Measurements from ENCODE around the gene STARD10. TPM values are rescaled to one million over a fixed set of nuclear protein-coding genes. Genes with fewer than 3 reads are reported as not detected.

Gene STARD10
- total RNA-seq, 2 experiments from 2014 or later = 8.1 to 8.6 TPM

DNA sequence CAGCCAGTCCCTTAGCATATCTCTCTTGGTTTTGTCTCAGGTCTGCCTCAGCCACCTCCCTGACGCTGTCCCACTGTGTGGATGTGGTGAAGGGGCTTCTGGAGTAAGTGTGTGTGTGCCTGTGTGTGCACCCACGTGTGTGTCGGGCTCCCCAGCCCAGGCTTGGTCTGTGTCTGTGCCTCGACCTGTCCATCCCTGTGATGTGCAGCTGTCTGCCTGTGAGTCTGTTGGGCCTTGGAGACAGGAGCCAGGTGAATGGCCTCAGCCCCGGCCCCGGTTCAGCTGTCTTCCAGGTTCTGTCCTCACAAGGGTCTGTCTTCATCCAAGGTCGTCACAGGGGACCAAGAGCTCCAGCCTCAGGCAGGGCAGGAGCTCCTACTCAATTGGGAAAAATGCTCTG, 30.2 kb upstream of the STARD10 start:
- H3K27me3 Mint-ChIP-seq = no peaks in the 10 kb centered on the region
- DNase-seq (no peak), ATAC-seq (no peak)
- CTCF ChIA-PET = interaction anchor here (1.5 to 2.3 kb wide), 2 partner anchors 99 to 103 kb away, joined by 4 to 9 read pairs; no protein-coding TSS in a partner anchor
- TF ChIP-seq, protein P1, sequence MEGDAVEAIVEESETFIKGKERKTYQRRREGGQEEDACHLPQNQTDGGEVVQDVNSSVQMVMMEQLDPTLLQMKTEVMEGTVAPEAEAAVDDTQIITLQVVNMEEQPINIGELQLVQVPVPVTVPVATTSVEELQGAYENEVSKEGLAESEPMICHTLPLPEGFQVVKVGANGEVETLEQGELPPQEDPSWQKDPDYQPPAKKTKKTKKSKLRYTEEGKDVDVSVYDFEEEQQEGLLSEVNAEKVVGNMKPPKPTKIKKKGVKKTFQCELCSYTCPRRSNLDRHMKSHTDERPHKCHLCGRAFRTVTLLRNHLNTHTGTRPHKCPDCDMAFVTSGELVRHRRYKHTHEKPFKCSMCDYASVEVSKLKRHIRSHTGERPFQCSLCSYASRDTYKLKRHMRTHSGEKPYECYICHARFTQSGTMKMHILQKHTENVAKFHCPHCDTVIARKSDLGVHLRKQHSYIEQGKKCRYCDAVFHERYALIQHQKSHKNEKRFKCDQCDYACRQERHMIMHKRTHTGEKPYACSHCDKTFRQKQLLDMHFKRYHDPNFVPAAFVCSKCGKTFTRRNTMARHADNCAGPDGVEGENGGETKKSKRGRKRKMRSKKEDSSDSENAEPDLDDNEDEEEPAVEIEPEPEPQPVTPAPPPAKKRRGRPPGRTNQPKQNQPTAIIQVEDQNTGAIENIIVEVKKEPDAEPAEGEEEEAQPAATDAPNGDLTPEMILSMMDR (IDR thresholded peaks at IDR 0.05) = no peak
- H3K27ac Mint-ChIP-seq = no peak overlapping the region
- POLR2A ChIA-PET = interaction anchor here (0.8 to 7.3 kb wide), 2 partner anchors 9 to 318 kb away, joined by 4 to 37 read pairs; partner anchors contain the start of genes ATG16L2 and FCHSD2
- H3K9me3 Mint-ChIP-seq = no peaks in the 10 kb centered on the region
- peaks cover 30% of the 10 kb centered on the region for H3K36me3 Mint-ChIP-seq (ENCODE audit: low read depth)
- intact Hi-C loops (cut with micrococcal nuclease) = no loop called here
- no peak overlapping the region for H3K4me3 Mint-ChIP-seq
- peaks cover 19% of the 10 kb centered on the region for H3K4me1 Mint-ChIP-seq (ENCODE audit: low read depth)

DNA sequence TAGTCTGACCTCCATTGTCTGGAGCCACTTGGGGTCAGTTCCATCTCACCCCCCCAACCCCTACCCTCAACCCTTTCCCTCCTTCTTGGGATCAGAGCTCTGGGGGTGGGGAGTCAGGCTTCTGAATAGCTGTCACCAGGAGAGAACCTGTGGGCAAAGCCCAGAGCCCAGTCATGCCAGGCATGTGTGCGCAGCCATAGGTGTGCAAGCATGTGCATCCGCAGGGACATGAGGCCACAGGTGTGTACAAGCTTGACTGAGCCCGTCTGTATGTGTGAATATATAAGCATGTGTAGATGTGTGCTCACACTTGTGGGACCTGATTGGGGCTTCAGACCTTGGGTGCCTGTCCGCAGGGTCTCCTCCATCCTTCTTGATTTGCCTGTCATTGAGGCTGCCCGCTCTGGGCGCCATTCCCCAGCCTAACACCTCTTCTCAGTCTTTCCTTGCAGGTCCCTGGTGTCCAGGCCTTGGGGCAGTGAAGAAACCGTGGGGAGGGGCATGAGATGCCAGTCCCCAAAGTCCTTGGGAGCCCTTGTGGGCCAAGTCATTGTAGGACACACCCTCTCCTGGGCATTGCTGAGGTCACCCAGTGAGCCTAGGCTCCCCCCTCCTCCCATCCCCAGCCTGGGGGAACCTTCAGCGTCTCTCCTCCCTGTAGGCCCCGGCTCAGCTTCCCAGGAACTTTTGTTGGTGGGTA, 29.4 kb upstream of the STARD10 start:
- peak overlapping the region; percentile 62 for H3K4me3 Mint-ChIP-seq
- peaks cover 33% of the 10 kb centered on the region for H3K36me3 Mint-ChIP-seq (ENCODE audit: low read depth)
- DNase-seq (no peak), ATAC-seq (no peak)
- intact Hi-C loops (cut with micrococcal nuclease) = no loop called here
- no peaks in the 10 kb centered on the region for H3K9me3 Mint-ChIP-seq
- H3K4me1 Mint-ChIP-seq (ENCODE audit: low read depth) = peaks cover 19% of the 10 kb centered on the region
- TF ChIP-seq, protein P1 (IDR thresholded peaks at IDR 0.05) = no peak
- no peaks in the 10 kb centered on the region for H3K27me3 Mint-ChIP-seq
- CTCF ChIA-PET = interaction anchor here (1.3 to 2.3 kb wide), 3 partner anchors 8 to 102 kb away, joined by 4 to 9 read pairs (median 5); no protein-coding TSS in a partner anchor
- peak overlapping the region; percentile 30 for H3K27ac Mint-ChIP-seq
- POLR2A ChIA-PET = interaction anchor here (0.6 to 7.3 kb wide), 4 partner anchors 8 to 364 kb away, joined by 3 to 37 read pairs (median 3); partner anchors contain the start of gene ATG16L2

DNA sequence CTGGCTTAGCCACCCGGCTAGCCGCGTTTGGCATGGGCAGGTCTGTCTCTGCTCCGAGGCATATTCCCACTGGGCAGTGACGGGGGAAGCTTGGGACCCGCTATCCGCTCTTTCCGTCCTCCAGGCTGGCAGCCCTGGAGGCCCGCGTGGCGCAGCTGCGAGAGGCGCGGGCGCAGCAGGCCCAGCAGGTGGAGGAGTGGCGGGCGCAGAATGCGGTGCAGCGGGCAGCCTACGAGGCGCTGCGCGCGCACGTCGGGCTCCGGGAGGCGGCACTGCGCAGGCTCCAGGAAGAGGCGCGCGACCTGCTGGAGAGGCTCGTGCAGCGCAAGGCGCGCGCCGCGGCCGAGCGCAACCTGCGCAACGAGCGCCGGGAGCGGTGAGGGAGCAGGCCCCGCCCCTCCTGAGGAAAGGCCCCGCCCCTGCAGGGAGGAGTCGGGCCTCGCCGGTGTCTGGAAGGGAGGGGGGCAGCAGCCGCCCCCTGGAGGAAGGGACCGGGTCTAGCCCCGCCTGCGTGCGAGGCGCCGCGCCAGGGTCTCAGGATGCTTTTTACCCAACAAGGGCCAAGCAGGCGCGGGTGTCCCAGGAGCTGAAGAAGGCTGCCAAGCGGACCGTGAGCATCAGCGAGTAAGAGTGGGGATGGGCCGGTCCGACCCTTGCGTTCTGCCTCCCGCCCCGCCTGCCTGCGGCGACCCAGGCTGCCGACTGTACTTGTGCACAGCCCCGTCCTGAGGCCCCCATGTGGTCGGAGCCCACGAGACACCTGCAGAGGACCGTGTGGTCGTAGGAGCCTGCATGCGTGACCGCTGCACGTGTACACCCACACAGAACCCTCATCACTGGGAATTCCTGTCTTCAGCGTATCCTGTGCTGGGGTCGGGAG, 28.3 kb upstream of the STARD10 start:
- ChIA-PET CTCF (interaction anchor here (0.6 to 2.3 kb wide), 4 partner anchors 9 to 101 kb away, joined by 3 to 9 read pairs (median 4); no protein-coding TSS in a partner anchor), POLR2A (interaction anchor here (0.7 to 1.0 kb wide), 4 partner anchors 9 to 446 kb away, joined by 3 to 6 read pairs (median 3); no protein-coding TSS in a partner anchor)
- DNase-seq = peak; percentile 80
- Mint-ChIP-seq H3K4me1 (ENCODE audit: low read depth) (peaks cover 19% of the 10 kb centered on the region), H3K36me3 (ENCODE audit: low read depth) (peaks cover 39% of the 10 kb centered on the region), H3K4me3 (peak overlapping the region; percentile 62), H3K27ac (peak overlapping the region; percentile 24), H3K9me3 (no peaks in the 10 kb centered on the region), H3K27me3 (no peaks in the 10 kb centered on the region)
- peak; percentile 89 for ATAC-seq
- intact Hi-C loops (cut with micrococcal nuclease) = no loop called here
- TF ChIP-seq, protein P1 (IDR thresholded peaks at IDR 0.05) = no peak

DNA sequence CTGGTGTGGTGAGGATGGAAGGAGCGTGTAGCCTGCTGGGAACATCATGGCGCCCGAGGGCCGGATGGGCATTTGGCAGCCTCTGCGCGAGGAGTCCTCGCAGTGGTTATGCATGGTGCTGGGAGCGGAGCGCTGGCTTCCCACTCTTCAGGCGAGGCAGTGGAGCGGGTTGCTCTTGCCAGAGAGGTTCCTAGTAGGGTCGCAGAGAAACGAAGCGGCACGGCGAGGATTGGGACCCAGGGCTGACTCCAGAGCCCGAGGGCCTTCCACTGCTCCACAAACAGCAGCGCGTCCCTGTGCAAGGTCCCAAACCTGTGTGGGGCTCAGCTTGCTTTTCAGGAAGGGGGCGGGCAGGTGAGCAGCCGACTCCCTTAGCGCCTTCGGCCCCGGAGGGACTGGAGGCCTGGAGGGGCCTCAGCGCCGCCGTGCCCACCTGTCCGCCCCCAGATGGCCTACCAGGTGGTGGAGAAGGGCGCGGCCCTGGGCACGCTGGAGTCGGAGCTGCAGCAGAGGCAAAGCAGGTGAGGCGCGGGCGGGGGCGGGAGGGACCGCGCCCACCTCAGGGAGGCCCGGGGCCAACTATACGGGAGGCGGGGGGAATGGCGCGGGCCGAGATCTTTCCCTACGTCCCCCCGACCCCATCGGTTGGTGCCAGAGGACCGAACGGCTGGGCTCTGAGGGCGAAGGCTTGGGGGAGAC, 27.5 kb upstream of the STARD10 start:
- no peaks in the 10 kb centered on the region for H3K9me3 Mint-ChIP-seq
- peaks cover 19% of the 10 kb centered on the region for H3K4me1 Mint-ChIP-seq (ENCODE audit: low read depth)
- intact Hi-C loops (cut with micrococcal nuclease) = no loop called here
- H3K4me3 Mint-ChIP-seq = peak overlapping the region; percentile 26
- ATAC-seq = no peak
- ChIA-PET POLR2A (interaction anchor here (1.0 kb wide), 1 partner anchor 8 kb away, joined by 6 read pairs; no protein-coding TSS in a partner anchor), CTCF (no interaction called here)
- no peak for DNase-seq
- no peaks in the 10 kb centered on the region for H3K27me3 Mint-ChIP-seq
- TF ChIP-seq, protein P1 (IDR thresholded peaks at IDR 0.05) = no peak
- H3K36me3 Mint-ChIP-seq (ENCODE audit: low read depth) = peaks cover 36% of the 10 kb centered on the region
- H3K27ac Mint-ChIP-seq = no peak overlapping the region
